Panc1 (cell line): ENCODE data around the gene RNF182. TPM values are rescaled to one million over a fixed set of nuclear protein-coding genes. Genes with fewer than 3 reads are reported as not detected.
A peak's percentile ranks its signal among the peaks of the same experiment; 100 is the strongest.

Experiments
- ATAC-seq: fragments of 200-7000 bp; cut with Tn5 transposase; 2 replicates; pipeline ENCODE4 v1.9.1; 2020; ENCODE audit warnings: mild to moderate bottlenecking, moderate library complexity
- BruUV-seq: library from RNA; stranded (reverse); fragments of 400-500 nt; replicated peaks from 2 replicates; lab custom pipeline; 2021; lab: Mats Ljungman, UMichigan
- CTCF ChIA-PET: fragments of 300-600 bp; sonication (Branson Sonifier 250); formaldehyde crosslinking; loops from one replicate; lab custom pipeline; 2022; ENCODE audit warnings: antibody characterized with exemption; lab: Charles Lee
- POLR2A ChIA-PET: fragments of 300-600 bp; sonication (Branson Sonifier 250); formaldehyde crosslinking; loops from one replicate; lab custom pipeline; 2022; ENCODE audit warnings: antibody characterized with exemption; lab: Charles Lee
- DNase-seq: peaks from one replicate; pipeline ENCODE4 v3.0.0-alpha.2; 2010; ENCODE audit warnings: low read depth, low spot score
- H3K27ac ChIP-seq: 2 replicates; pipeline ENCODE4 v1.5.1; 2011; ENCODE audit warnings: mild to moderate bottlenecking, low read length, inconsistent platforms
- H3K27me3 ChIP-seq: fragments of 200-500 bp; sonication (Bioruptor generic); 2 replicates; pipeline ENCODE4 v1.6.0; 2014; ENCODE audit warnings: low read length, inconsistent platforms; ENCODE audit not compliant: control insufficient read depth, insufficient read depth
- H3K36me3 ChIP-seq: fragments of 200-500 bp; sonication (Bioruptor generic); 2 replicates; pipeline ENCODE4 v1.5.1; 2014; ENCODE audit warnings: inconsistent platforms, mild to moderate bottlenecking, low read length, moderate library complexity; ENCODE audit not compliant: control insufficient read depth, insufficient read depth
- H3K4me1 ChIP-seq: 2 replicates; pipeline ENCODE4 v1.5.1; 2011; ENCODE audit warnings: inconsistent platforms, mild to moderate bottlenecking, low read length, moderate library complexity; ENCODE audit not compliant: control insufficient read depth, insufficient read depth
- H3K4me3 ChIP-seq, 2 experiments: 2 replicates each; pipeline ENCODE4 v1.5.1; 2011 to 2012; ENCODE audit warnings: low read depth in 2 of 2, low read length in 2 of 2, mild to moderate bottlenecking in 2 of 2, inconsistent platforms in 1 of 2, moderate library complexity in 1 of 2
- H3K9me3 ChIP-seq: fragments of 200-500 bp; sonication (Bioruptor generic); 2 replicates; pipeline ENCODE4 v1.5.1; 2014; ENCODE audit warnings: low read depth, mild to moderate bottlenecking, inconsistent platforms, low read length, moderate library complexity; ENCODE audit not compliant: control insufficient read depth, insufficient read depth
- CTCF ChIP-seq: fragments of 450-650 bp; IDR thresholded peaks from 2 replicates; pipeline ENCODE4 v1.5.1; 2017; ENCODE audit warnings: mild to moderate bottlenecking
- POLR2AphosphoS5 ChIP-seq: IDR thresholded peaks from 2 replicates; pipeline ENCODE4 v1.6.1; 2012; ENCODE audit warnings: mild to moderate bottlenecking, low read depth, low read length, moderate library complexity
- SIN3A ChIP-seq: IDR thresholded peaks from 2 replicates; pipeline ENCODE4 v1.6.1; 2012; ENCODE audit warnings: low read depth, mild to moderate bottlenecking, low read length, moderate library complexity, borderline replicate concordance; ENCODE audit not compliant: insufficient read depth
- TCF7L2 ChIP-seq: IDR thresholded peaks from 2 replicates; pipeline ENCODE4 v1.6.1; 2011; ENCODE audit warnings: mild to moderate bottlenecking, low read depth, low read length, inconsistent platforms
- in situ Hi-C: cut with HindIII; loops from 2 replicates; pipeline ENCODE4 v1.10.0; 2016; ENCODE audit warnings: low sequenced_read_pairs, low pct_unique_long_range_greater_than_20kb
- intact Hi-C: fragments of 100-400 bp; cut with micrococcal nuclease; formaldehyde crosslinking; loops from one replicate; pipeline ENCODE4 v1.10.0; 2022; ENCODE audit not compliant: unreplicated experiment
- total RNA-seq: library from RNA; stranded (reverse); gene quantifications from one replicate; pipeline ENCODE4 v1.2.1, GENCODE V29; 2021; ENCODE audit not compliant: unreplicated experiment
- TF ChIP-seq, protein P1 (sequence below), 2 experiments: IDR thresholded peaks; 2 replicates each; pipeline ENCODE4 v1.6.1; 2011 to 2012; ENCODE audit warnings: low read depth in 2 of 2, control low read depth in 1 of 2, low read length in 1 of 2, mild to moderate bottlenecking in 1 of 2, moderate library complexity in 1 of 2; ENCODE audit not compliant: insufficient read depth in 1 of 2

RNF182 gene
- total RNA-seq, 1 experiment from 2014 or later, result 22.2 TPM

- no peaks in the 10 kb centered on the region for H3K36me3 ChIP-seq
- no peaks in the 10 kb centered on the region for H3K27me3 ChIP-seq
- DNase-seq, result no peak
- TF ChIP-seq POLR2AphosphoS5 (no peak), CTCF (no peak), TCF7L2 (no peak), SIN3A (no peak)
- TF ChIP-seq, protein P1, sequence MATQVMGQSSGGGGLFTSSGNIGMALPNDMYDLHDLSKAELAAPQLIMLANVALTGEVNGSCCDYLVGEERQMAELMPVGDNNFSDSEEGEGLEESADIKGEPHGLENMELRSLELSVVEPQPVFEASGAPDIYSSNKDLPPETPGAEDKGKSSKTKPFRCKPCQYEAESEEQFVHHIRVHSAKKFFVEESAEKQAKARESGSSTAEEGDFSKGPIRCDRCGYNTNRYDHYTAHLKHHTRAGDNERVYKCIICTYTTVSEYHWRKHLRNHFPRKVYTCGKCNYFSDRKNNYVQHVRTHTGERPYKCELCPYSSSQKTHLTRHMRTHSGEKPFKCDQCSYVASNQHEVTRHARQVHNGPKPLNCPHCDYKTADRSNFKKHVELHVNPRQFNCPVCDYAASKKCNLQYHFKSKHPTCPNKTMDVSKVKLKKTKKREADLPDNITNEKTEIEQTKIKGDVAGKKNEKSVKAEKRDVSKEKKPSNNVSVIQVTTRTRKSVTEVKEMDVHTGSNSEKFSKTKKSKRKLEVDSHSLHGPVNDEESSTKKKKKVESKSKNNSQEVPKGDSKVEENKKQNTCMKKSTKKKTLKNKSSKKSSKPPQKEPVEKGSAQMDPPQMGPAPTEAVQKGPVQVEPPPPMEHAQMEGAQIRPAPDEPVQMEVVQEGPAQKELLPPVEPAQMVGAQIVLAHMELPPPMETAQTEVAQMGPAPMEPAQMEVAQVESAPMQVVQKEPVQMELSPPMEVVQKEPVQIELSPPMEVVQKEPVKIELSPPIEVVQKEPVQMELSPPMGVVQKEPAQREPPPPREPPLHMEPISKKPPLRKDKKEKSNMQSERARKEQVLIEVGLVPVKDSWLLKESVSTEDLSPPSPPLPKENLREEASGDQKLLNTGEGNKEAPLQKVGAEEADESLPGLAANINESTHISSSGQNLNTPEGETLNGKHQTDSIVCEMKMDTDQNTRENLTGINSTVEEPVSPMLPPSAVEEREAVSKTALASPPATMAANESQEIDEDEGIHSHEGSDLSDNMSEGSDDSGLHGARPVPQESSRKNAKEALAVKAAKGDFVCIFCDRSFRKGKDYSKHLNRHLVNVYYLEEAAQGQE (IDR thresholded peaks at IDR 0.05; ENCODE audit: insufficient read depth in 1 of 2, low read depth in 2 of 2, low read length in 1 of 2), result no peak
- H3K27ac ChIP-seq, result no peak overlapping the region
- POLR2A ChIA-PET, result no interaction called here
- no peak for ATAC-seq
- CTCF ChIA-PET, result no interaction called here
- H3K4me3 ChIP-seq, result no peak overlapping the region
- intact Hi-C loops (no loop called here), in situ Hi-C loops (no loop called here)
- no TSS peak for BruUV-seq
- H3K9me3 ChIP-seq, result no peaks in the 10 kb centered on the region
- no peaks in the 10 kb centered on the region for H3K4me1 ChIP-seq
Observed at GRCh38 chr6:13902922-13903321, 21.8 kb upstream of the RNF182 start.

DNA sequence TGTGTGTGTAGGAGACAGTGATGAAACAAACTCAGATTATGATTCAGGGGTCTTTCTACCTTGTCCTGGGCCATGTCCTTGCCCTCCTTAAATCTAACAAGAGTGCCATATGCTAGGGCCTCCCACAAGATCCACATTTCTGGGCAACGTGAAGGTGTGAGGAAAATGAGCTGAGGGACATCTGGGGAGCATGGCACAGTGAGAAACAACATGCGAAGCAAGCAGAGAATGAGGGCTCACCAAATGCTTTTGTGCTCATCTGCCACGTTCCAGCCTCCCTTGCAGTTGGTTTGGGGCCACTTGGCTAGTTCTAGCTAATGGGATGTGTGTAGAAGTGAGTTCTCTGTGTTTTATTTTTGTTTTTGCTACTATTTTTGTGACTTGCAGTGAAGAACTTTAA is 21.4 kb upstream of the RNF182 start:
- no peaks in the 10 kb centered on the region for H3K36me3 ChIP-seq
- BruUV-seq, result no TSS peak
- H3K27me3 ChIP-seq, result no peaks in the 10 kb centered on the region
- in situ Hi-C loops, result no loop called here
- H3K27ac ChIP-seq, result no peak overlapping the region
- H3K4me1 ChIP-seq, result no peaks in the 10 kb centered on the region
- POLR2A ChIA-PET, result no interaction called here
- intact Hi-C loops, result no loop called here
- H3K4me3 ChIP-seq, result no peak overlapping the region
- CTCF ChIA-PET, result no interaction called here
- DNase-seq, result no peak
- ATAC-seq, result 0 out of 2 replicates have a peak, but pooled peaks have one; percentile 26
- H3K9me3 ChIP-seq, result no peaks in the 10 kb centered on the region
- TF ChIP-seq TCF7L2 (no peak), SIN3A (no peak), CTCF (no peak), POLR2AphosphoS5 (no peak)
- TF ChIP-seq, protein P1 (IDR thresholded peaks at IDR 0.05; ENCODE audit: insufficient read depth in 1 of 2, low read depth in 2 of 2, low read length in 1 of 2), result no peak
